Endothelial cell of umbilical vein (primary cell): ENCODE data around the gene BAZ1A. TPM values are rescaled to one million over a fixed set of nuclear protein-coding genes. Genes with fewer than 3 reads are reported as not detected.

ENCODE experiments used
- BruUV-seq: library from RNA; stranded (reverse); fragments of 400-500 nt; replicated peaks from 2 replicates; lab custom pipeline; 2021; lab: Mats Ljungman, UMichigan
- CTCF ChIA-PET: fragments of 300-600, 350-600 bp; sonication (Branson Sonifier 250); formaldehyde crosslinking; loops from one replicate; lab custom pipeline; 2021; ENCODE audit warnings: antibody characterized with exemption, inconsistent platforms; lab: Charles Lee
- POLR2A ChIA-PET: fragments of 300-600, 350-600 bp; sonication (Branson Sonifier 250); formaldehyde crosslinking; loops from one replicate; lab custom pipeline; 2021; ENCODE audit warnings: antibody characterized with exemption, inconsistent platforms; lab: Charles Lee
- DNase-seq: peaks from one replicate; pipeline ENCODE4 v3.0.0-alpha.2; 2011; ENCODE audit warnings: low read depth, low spot score
- FAIRE-seq: peaks from 2 replicates; lab custom pipeline; 2011; peaks lifted over from hg19 to GRCh38; lab: Jason Lieb, UNC
- H2AFZ ChIP-seq: 2 replicates; pipeline ENCODE4 v1.6.0; 2012; ENCODE audit warnings: low read depth, low read length, control low read depth, inconsistent platforms
- H3K27ac ChIP-seq: 2 replicates; pipeline ENCODE4 v1.5.1; 2011; ENCODE audit warnings: low read depth, mild to moderate bottlenecking, control low read depth, low read length, moderate library complexity; ENCODE audit not compliant: insufficient read depth
- H3K27me3 ChIP-seq, 2 experiments: 2 replicates each; pipeline versions ENCODE4 v1.6.0 to v1.6.1; 2011; ENCODE audit warnings: low read length in 2 of 2, mixed read lengths in 1 of 2; ENCODE audit not compliant: control insufficient read depth in 2 of 2, insufficient read depth in 2 of 2
- H3K36me3 ChIP-seq, 2 experiments: 2 replicates in 1 of 2; 3 replicates in 1 of 2; pipeline ENCODE4 v1.5.1; 2011; ENCODE audit warnings: low read length in 2 of 2, mild to moderate bottlenecking in 1 of 2, moderate library complexity in 1 of 2; ENCODE audit not compliant: control insufficient read depth in 2 of 2, insufficient read depth in 2 of 2; ENCODE audit errors: extremely low read depth in 1 of 2
- H3K4me1 ChIP-seq: 3 replicates; pipeline ENCODE4 v1.5.1; 2011; ENCODE audit warnings: mild to moderate bottlenecking, low read length; ENCODE audit not compliant: control insufficient read depth, insufficient read depth; ENCODE audit errors: extremely low read depth
- H3K4me2 ChIP-seq: 2 replicates; pipeline ENCODE4 v1.6.1; 2011; ENCODE audit warnings: low read length, control low read depth, mixed read lengths; ENCODE audit not compliant: insufficient read depth
- H3K4me3 ChIP-seq, 3 experiments: fragments of 200-600 bp in 1 of 3; sonication (generic), shearing (Covaris generic) in 1 of 3; replicated peaks in 1 of 3; 2 replicates each; pipeline ENCODE4 v1.5.1; 2011 to 2016; ENCODE audit warnings: control low read depth in 3 of 3, low read length in 3 of 3, mild to moderate bottlenecking in 2 of 3, inconsistent platforms in 1 of 3, low read depth in 1 of 3, moderate library complexity in 1 of 3; ENCODE audit not compliant: insufficient read depth in 1 of 3
- H3K79me2 ChIP-seq: 2 replicates; pipeline ENCODE4 v1.6.0; 2012; ENCODE audit warnings: low read length, inconsistent platforms; ENCODE audit not compliant: control insufficient read depth, insufficient read depth
- H3K9ac ChIP-seq: replicated peaks from 2 replicates; pipeline ENCODE3; 2011; ENCODE audit warnings: low read length, control low read depth; ENCODE audit not compliant: insufficient read depth; ENCODE audit errors: extremely low read depth
- H3K9me1 ChIP-seq: replicated peaks from 3 replicates; pipeline ENCODE4 v1.6.0; 2011; ENCODE audit warnings: mild to moderate bottlenecking, low read length; ENCODE audit not compliant: control insufficient read depth, insufficient read depth; ENCODE audit errors: extremely low read depth
- H3K9me3 ChIP-seq: replicated peaks from 2 replicates; pipeline ENCODE4 v1.5.1; 2012; ENCODE audit warnings: low read length, inconsistent platforms; ENCODE audit not compliant: control insufficient read depth, insufficient read depth
- H4K20me1 ChIP-seq: replicated peaks from 2 replicates; pipeline ENCODE3; 2011; ENCODE audit warnings: mild to moderate bottlenecking, low read length; ENCODE audit not compliant: control insufficient read depth, insufficient read depth; ENCODE audit errors: extremely low read depth
- CTCF ChIP-seq, 2 donors: IDR thresholded peaks; 1 replicate in 1 of 2; 2 replicates in 1 of 2; pipeline ENCODE4 v1.5.1; 2011; ENCODE audit warnings: low read length in 2 of 2, mild to moderate bottlenecking in 2 of 2, moderate library complexity in 2 of 2, control low read depth in 1 of 2, inconsistent platforms in 1 of 2, low read depth in 1 of 2; ENCODE audit not compliant: insufficient read depth in 1 of 2; ENCODE audit errors: extremely low read depth in 1 of 2
- FOS ChIP-seq: IDR thresholded peaks from 2 replicates; pipeline ENCODE4 v1.6.1; 2011; ENCODE audit warnings: mild to moderate bottlenecking, low read length, moderate library complexity, borderline replicate concordance; ENCODE audit not compliant: insufficient read depth
- GATA2 ChIP-seq: IDR thresholded peaks from 2 replicates; pipeline ENCODE4 v1.7.0; 2011; ENCODE audit warnings: low read depth, mild to moderate bottlenecking, moderate library complexity, mixed read lengths, low read length; ENCODE audit not compliant: insufficient read length, insufficient read depth
- JUN ChIP-seq: IDR thresholded peaks from 2 replicates; pipeline ENCODE4 v1.6.1; 2011; ENCODE audit warnings: borderline replicate concordance, low read depth; ENCODE audit not compliant: insufficient read length, insufficient read depth
- MAX ChIP-seq: IDR thresholded peaks from 2 replicates; pipeline ENCODE4 v1.6.1; 2011; ENCODE audit not compliant: insufficient read depth, insufficient read length
- MYC ChIP-seq: IDR thresholded peaks from one replicate; pipeline ENCODE4 v1.6.1; 2011; ENCODE audit warnings: mild to moderate bottlenecking, low read depth, low read length
- POLR2A ChIP-seq: IDR thresholded peaks from 2 replicates; pipeline ENCODE4 v1.6.1; 2012; ENCODE audit warnings: low read depth, mild to moderate bottlenecking, control low read depth, low read length
- POLR2AphosphoS5 ChIP-seq: IDR thresholded peaks from 2 replicates; pipeline ENCODE4 v1.6.1; 2012; ENCODE audit warnings: low read depth, mild to moderate bottlenecking, control low read depth, low read length, moderate library complexity; ENCODE audit not compliant: insufficient read depth
- dilution Hi-C: fragments of 300-500 bp; cut with MboI; formaldehyde crosslinking; loops from one replicate; pipeline ENCODE4 v1.15.0; 2019; ENCODE audit warnings: low sequenced_read_pairs; ENCODE audit not compliant: extremely low pct_ligation_motif_present
- intact Hi-C: fragments of 100-400 bp; cut with micrococcal nuclease; formaldehyde crosslinking; loops from one replicate; pipeline ENCODE4 v1.10.0; 2022
- polyA plus RNA-seq, 4 experiments: library from polyadenylated mRNA; depleted of rRNA in 3 of 4; stranded (reverse) in 3 of 4; unstranded in 1 of 4; fragments of >200 nt; gene quantifications; 2 replicates each; pipeline versions ENCODE4 v1.2.1 to v1.2.3, GENCODE V29; 2011 to 2012; ENCODE audit warnings: missing spikeins in 1 of 4
- total RNA-seq: library from RNA; stranded (reverse); gene quantifications from 2 replicates; pipeline ENCODE4 v1.2.3, GENCODE V29; 2021

BAZ1A gene
- total and polyA plus RNA-seq, 2 donors (not counting 3 experiments of a cell fraction or from before 2014, with no cell fraction given), result 15.2 to 52.1 TPM

- H3K4me2 ChIP-seq, result peak overlapping the region; percentile 91
- no peaks in the 10 kb centered on the region for H3K27me3 ChIP-seq
- no peak for FAIRE-seq
- peak overlapping the region; percentile 84 for H3K27ac ChIP-seq
- no peak for DNase-seq
- H3K36me3 ChIP-seq, result no peaks in the 10 kb centered on the region
- dilution Hi-C loops, result no loop called here
- CTCF ChIA-PET, result interaction anchor here (0.6 to 1.2 kb wide), 7 partner anchors 108 to 549 kb away, joined by 3 to 5 read pairs (median 4); no protein-coding TSS in a partner anchor
- TF ChIP-seq MAX (peak; percentile 79), JUN (no peak), GATA2 (no peak), POLR2A (no peak), CTCF (IDR thresholded peaks at IDR 0.05; ENCODE audit: extremely low read depth in 1 of 2, insufficient read depth in 1 of 2, low read depth in 1 of 2, low read length in 2 of 2) (no peak), MYC (no peak), POLR2AphosphoS5 (no peak), FOS (no peak)
- peak overlapping the region; percentile 78 to 85 (median 80) for H3K4me3 ChIP-seq
- BruUV-seq, result TSS peak; percentile 12
- H3K79me2 ChIP-seq, result peaks cover 73% of the 10 kb centered on the region
- H4K20me1 ChIP-seq, result peaks cover 3% of the 10 kb centered on the region
- peaks cover 14% of the 10 kb centered on the region for H3K4me1 ChIP-seq
- no peaks in the 10 kb centered on the region for H3K9me1 ChIP-seq
- peak overlapping the region; percentile 46 for H2AFZ ChIP-seq
- no peaks in the 10 kb centered on the region for H3K9me3 ChIP-seq
- H3K9ac ChIP-seq, result peak overlapping the region; percentile 88
- intact Hi-C loops, result loop anchor here (1.0 to 5.0 kb wide), 2 partner anchors 109 to 549 kb away; partner anchors contain the start of gene SRP54
- POLR2A ChIA-PET, result no interaction called here
These were observed 2.2 kb downstream of the BAZ1A start for GRCh38 chr14:34872822-34873588.
